Transverse colon (tissue), 3 donors: ENCODE measurements around the gene STX12.

Experiments
- POLR2A ChIP-seq: fragments of 450-650 bp; IDR thresholded peaks from one replicate; pipeline ENCODE4 v1.6.1; 2016; ENCODE audit warnings: antibody characterized with exemption, mild to moderate bottlenecking, moderate library complexity
- TF ChIP-seq, protein P1 (sequence below), 5 experiments: fragments of 200-600 bp in 3 of 5; fragments of 450-650 bp in 2 of 5; sonication (generic) in 3 of 5; IDR thresholded peaks; 1 replicate in 2 of 5; 2 replicates in 3 of 5; pipeline ENCODE4 v1.5.1; 2016 to 2017; ENCODE audit warnings: antibody characterized with exemption in 5 of 5, inconsistent platforms in 3 of 5, mild to moderate bottlenecking in 2 of 5, moderate library complexity in 1 of 5

DNA sequence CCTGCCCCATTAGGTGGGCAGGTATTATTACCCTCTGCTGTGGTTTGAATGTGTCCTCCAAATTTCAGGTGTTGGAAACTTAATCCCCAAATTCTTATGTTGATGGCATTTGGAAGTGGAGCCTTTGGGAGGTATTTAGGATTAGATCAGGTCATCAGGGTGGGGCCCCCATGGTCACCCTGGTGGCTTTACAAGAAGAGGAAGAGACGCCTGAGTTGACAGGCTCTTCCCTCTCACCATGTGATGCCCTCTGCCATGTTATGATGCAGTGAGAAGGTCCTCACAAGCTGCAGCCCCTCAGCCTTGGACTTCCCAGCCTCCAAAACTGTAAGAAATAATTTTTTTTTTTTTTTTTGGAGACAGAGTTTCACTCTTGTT lies 90.5 kb downstream of the STX12 start:
- TF ChIP-seq, protein P1, sequence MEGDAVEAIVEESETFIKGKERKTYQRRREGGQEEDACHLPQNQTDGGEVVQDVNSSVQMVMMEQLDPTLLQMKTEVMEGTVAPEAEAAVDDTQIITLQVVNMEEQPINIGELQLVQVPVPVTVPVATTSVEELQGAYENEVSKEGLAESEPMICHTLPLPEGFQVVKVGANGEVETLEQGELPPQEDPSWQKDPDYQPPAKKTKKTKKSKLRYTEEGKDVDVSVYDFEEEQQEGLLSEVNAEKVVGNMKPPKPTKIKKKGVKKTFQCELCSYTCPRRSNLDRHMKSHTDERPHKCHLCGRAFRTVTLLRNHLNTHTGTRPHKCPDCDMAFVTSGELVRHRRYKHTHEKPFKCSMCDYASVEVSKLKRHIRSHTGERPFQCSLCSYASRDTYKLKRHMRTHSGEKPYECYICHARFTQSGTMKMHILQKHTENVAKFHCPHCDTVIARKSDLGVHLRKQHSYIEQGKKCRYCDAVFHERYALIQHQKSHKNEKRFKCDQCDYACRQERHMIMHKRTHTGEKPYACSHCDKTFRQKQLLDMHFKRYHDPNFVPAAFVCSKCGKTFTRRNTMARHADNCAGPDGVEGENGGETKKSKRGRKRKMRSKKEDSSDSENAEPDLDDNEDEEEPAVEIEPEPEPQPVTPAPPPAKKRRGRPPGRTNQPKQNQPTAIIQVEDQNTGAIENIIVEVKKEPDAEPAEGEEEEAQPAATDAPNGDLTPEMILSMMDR (IDR thresholded peaks at IDR 0.05): no peak
- TF ChIP-seq POLR2A: no peak
